Measurements from ENCODE around the gene GLTPD2. TPM values are rescaled to one million over a fixed set of nuclear protein-coding genes. Genes with fewer than 3 reads are reported as not detected.

Gene GLTPD2
- total and polyA plus RNA-seq, 10 of the 15 experiments (the other 5 are each of a cell fraction or from before 2014, with no cell fraction given) = 0.16 to 0.34 TPM; not detected in 8

GRCh38 chr17:4742629-4743028 lies 46.1 kb upstream of the GLTPD2 start:
- H3K27me3 ChIP-seq (replicated peaks in 1 of 2; ENCODE audit: control insufficient read depth in 2 of 2, insufficient read depth in 2 of 2, low read length in 1 of 2) = peaks cover 9 to 15% of the 10 kb centered on the region in 2 experiments
- H4K20me1 ChIP-seq (ENCODE audit: control insufficient read depth, insufficient read depth) = no peaks in the 10 kb centered on the region
- no peak overlapping the region for H3K4me2 ChIP-seq (ENCODE audit: control insufficient read depth, insufficient read depth)
- H3K36me3 ChIP-seq (ENCODE audit: control insufficient read depth in 2 of 2, insufficient read depth in 2 of 2, low read length in 1 of 2) = no peaks in the 10 kb centered on the region
- H3K27ac ChIP-seq (ENCODE audit: control insufficient read depth, insufficient read depth) = no peak overlapping the region
- SMC1A ChIA-PET (ENCODE audit: uncharacterized antibody, unreplicated experiment) = no interaction called here
- FAIRE-seq (no peak), ATAC-seq (no peak), DNase-seq (ENCODE audit: low read depth, low spot score) (no peak)
- TF ChIP-seq EED (IDR thresholded peaks at IDR 0.05; ENCODE audit: low read depth) (no peak), CBFB (IDR thresholded peaks at IDR 0.05; ENCODE audit: low read depth) (no peak)
- H3K79me2 ChIP-seq (ENCODE audit: control insufficient read depth, insufficient read depth, low read length) = no peaks in the 10 kb centered on the region
- 60% methylated on average over 9 of the region's 10 CpGs for WGBS (ENCODE audit: insufficient coverage, insufficient replicate concordance, low lambda C conversion rate, missing lambda C conversion rate)
- no peak overlapping the region for H3K9ac ChIP-seq (ENCODE audit: control insufficient read depth, insufficient read depth, low read length)
- no peaks in the 10 kb centered on the region for H3K9me3 ChIP-seq (replicated peaks; ENCODE audit: control insufficient read depth, insufficient read depth, low read length)
- no peak overlapping the region for H2AFZ ChIP-seq (ENCODE audit: control insufficient read depth, low read depth, low read length)
- intact Hi-C loops (cut with micrococcal nuclease; ENCODE audit: unreplicated experiment) = no loop called here
- no peak overlapping the region for H3K4me3 ChIP-seq
- CTCF ChIA-PET = no interaction called here
- peaks cover 3% of the 10 kb centered on the region; the same call in 1 of the 2 replicates for H3K4me1 ChIP-seq (ENCODE audit: control insufficient read depth, insufficient read depth, low read length)
- POLR2A ChIA-PET = interaction anchor here (0.6 kb wide), 1 partner anchor 94 kb away, joined by 4 read pairs; no protein-coding TSS in a partner anchor
- RAD21 ChIA-PET (ENCODE audit: unreplicated experiment) = no interaction called here
- no TSS peak for BruUV-seq (replicated peaks)
- in situ Hi-C loops (cut with MboI) = no loop called here

- ChIA-PET POLR2A (interaction anchor here (0.6 kb wide), 1 partner anchor 94 kb away, joined by 4 read pairs; no protein-coding TSS in a partner anchor), SMC1A (ENCODE audit: uncharacterized antibody, unreplicated experiment) (no interaction called here), RAD21 (ENCODE audit: unreplicated experiment) (no interaction called here), CTCF (interaction anchor here (1.4 kb wide), 1 partner anchor 11 kb away, joined by 3 read pairs; no protein-coding TSS in a partner anchor)
- FAIRE-seq = no peak
- 74% methylated on average over 8 of the region's 8 CpGs for WGBS (ENCODE audit: insufficient coverage, insufficient replicate concordance, low lambda C conversion rate, missing lambda C conversion rate)
- Histone ChIP-seq H3K9me3 (replicated peaks; ENCODE audit: control insufficient read depth, insufficient read depth, low read length) (no peaks in the 10 kb centered on the region), H3K27ac (ENCODE audit: control insufficient read depth, insufficient read depth) (no peak overlapping the region), H3K9ac (ENCODE audit: control insufficient read depth, insufficient read depth, low read length) (no peak overlapping the region), H3K4me2 (ENCODE audit: control insufficient read depth, insufficient read depth) (no peak overlapping the region), H3K36me3 (ENCODE audit: control insufficient read depth in 2 of 2, insufficient read depth in 2 of 2, low read length in 1 of 2) (no peaks in the 10 kb centered on the region), H3K27me3 (replicated peaks in 1 of 2; ENCODE audit: control insufficient read depth in 2 of 2, insufficient read depth in 2 of 2, low read length in 1 of 2) (peaks cover 9 to 15% of the 10 kb centered on the region in 2 experiments), H3K79me2 (ENCODE audit: control insufficient read depth, insufficient read depth, low read length) (no peaks in the 10 kb centered on the region), H2AFZ (ENCODE audit: control insufficient read depth, low read depth, low read length) (no peak overlapping the region), H3K4me1 (ENCODE audit: control insufficient read depth, insufficient read depth, low read length) (peaks cover 7% of the 10 kb centered on the region; the same call in 1 of the 2 replicates), H3K4me3 (no peak overlapping the region), H4K20me1 (ENCODE audit: control insufficient read depth, insufficient read depth) (no peaks in the 10 kb centered on the region)
- in situ Hi-C loops (cut with MboI) = no loop called here
- no peak for ATAC-seq
- BruUV-seq (replicated peaks) = no TSS peak
- intact Hi-C loops (cut with micrococcal nuclease; ENCODE audit: unreplicated experiment) = no loop called here
- no peak for DNase-seq (ENCODE audit: low read depth, low spot score)
- TF ChIP-seq BCL3 (IDR thresholded peaks at IDR 0.05; ENCODE audit: borderline replicate concordance, insufficient read depth, low read depth, low read length, poor library complexity, severe bottlenecking) (no peak), POLR2AphosphoS5 (IDR thresholded peaks at IDR 0.05; ENCODE audit: low read length) (no peak), PRDM15 (CRISPR knock-in tag; IDR thresholded peaks at IDR 0.05) (no peak), NBN (IDR thresholded peaks at IDR 0.05) (no peak), ZNF24 (IDR thresholded peaks at IDR 0.05) (no peak), EZH2 (IDR thresholded peaks at IDR 0.05; ENCODE audit: borderline replicate concordance, control insufficient read depth, low read depth, low read length) (no peak), USF1 (IDR thresholded peaks at IDR 0.05; ENCODE audit: borderline replicate concordance, extremely low read length, insufficient read depth, low read depth, low read length) (no peak), ATF7 (IDR thresholded peaks at IDR 0.05; ENCODE audit: low read depth) (no peak), KDM1A (IDR thresholded peaks at IDR 0.05; ENCODE audit: borderline replicate concordance) (no peak), SIX5 (IDR thresholded peaks at IDR 0.05; ENCODE audit: low read depth, low read length, severe bottlenecking) (no peak)
Observed at GRCh38 chr17:4743216-4743615, 45.5 kb upstream of the GLTPD2 start.
